GM21526 (cell line): Measurements from ENCODE around the gene NDUFA13.
A peak's percentile ranks its signal among the peaks of the same experiment; 100 is the strongest.

Experiments
- ATAC-seq: cut with Tn5 transposase; IDR thresholded peaks from one replicate; pipeline ENCODE4 v1.9.1; 2021; ENCODE audit warnings: moderate library complexity; ENCODE audit not compliant: unreplicated experiment, low FRiP score

NDUFA13 gene

GRCh38 chr19:19488875-19489690 is 26.9 kb upstream of the NDUFA13 start:
- peak; percentile 40 for ATAC-seq

- no peak for ATAC-seq
Measured at GRCh38 chr19:19489804-19490204, 26.2 kb upstream of the NDUFA13 start.

DNA sequence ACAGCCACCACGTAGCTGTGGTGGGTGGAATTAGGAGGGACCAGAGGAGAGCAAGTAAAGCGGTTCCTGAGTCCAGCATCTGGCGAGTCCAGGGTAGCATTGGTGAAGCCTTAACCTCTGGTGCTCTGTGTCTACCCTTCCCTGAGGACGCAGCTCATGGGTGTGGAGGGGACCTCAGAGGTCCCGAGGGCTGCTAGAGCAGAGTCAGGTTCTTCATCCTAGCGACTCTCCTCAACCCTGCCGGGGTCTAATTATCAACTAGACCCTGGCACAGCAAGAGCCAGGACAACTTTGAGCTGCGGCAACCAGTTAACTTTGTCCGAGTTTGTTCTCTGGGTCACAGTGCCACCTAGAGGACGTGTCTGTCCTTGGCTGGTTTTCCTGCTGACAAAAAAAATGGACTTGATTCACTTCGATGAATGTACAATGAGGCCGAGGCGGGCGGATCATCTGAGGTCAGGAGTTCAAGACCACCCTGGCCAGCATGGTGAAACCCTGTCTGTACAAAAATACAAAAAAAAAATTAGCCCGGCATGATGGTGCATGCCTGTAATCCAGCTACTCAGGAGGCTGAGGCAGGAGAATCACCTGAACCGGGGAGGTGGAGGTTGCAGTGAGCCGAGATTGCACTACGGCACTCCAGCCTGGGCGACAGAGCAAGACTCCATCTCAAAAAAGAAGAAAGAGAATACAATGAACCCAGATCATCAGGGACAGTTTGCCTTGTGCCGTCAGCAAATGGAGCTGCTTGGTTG is 25.6 kb upstream of the NDUFA13 start:
- ATAC-seq, result no peak

DNA sequence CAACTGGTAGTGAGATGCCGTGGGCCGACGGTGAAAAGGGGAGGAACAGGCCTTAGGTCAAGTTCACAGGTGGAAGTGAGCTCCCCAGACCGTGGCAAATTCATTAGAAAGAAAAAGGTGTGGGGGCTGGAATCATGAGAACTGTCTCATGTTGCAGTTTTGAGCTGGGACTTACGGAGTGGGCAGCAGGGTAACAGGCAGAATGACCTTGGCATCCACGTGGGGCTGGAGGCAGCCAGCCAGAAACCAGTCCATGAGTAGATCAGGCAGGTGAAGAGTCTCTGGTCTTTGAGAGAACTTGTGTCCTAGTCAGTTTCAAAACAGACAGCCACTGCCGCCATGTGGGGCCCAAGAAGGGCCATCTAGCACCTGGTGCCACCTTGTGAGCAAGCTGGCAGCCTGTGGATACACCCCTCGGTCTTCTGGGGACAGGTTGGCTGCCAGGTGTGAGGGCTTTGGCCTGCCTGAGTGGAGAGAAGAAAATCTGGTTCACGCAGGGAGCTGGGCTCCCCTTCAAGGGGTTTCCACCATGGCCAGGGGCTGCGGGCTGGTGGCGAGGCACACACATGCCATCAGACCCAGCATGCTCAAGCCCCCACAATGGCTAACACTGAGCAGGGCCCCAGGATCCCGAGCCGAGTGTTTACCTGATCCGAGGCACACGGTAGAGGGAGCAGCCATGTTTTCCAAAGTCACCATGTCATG is 24.6 kb upstream of the NDUFA13 start:
- ATAC-seq, result no peak

DNA sequence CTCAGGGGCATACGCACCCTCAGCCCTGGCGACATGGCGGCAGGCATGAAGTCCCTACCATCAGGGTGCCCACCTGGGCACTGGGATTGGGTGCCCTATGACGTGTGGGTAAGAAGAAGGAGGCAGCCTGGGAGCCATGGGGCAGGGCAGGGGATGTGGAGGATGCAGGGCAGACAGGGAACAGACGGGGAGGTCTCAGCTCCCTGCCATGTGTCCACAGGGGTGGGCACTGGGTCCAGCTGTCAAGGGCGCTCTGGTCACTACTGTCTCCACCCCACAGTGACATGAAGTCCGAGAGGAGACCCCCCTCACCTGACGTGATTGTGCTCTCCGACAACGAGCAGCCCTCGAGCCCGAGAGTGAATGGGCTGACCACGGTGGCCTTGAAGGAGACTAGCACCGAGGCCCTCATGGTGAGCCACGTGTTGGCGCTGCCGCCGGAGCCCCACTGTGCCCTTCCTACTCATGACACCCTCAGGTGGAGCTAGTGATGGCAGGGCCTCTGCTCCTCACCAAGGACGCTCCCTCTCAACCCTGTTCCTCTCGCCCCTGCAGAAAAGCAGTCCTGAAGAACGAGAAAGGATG is 23.9 kb upstream of the NDUFA13 start:
- ATAC-seq, result no peak

DNA sequence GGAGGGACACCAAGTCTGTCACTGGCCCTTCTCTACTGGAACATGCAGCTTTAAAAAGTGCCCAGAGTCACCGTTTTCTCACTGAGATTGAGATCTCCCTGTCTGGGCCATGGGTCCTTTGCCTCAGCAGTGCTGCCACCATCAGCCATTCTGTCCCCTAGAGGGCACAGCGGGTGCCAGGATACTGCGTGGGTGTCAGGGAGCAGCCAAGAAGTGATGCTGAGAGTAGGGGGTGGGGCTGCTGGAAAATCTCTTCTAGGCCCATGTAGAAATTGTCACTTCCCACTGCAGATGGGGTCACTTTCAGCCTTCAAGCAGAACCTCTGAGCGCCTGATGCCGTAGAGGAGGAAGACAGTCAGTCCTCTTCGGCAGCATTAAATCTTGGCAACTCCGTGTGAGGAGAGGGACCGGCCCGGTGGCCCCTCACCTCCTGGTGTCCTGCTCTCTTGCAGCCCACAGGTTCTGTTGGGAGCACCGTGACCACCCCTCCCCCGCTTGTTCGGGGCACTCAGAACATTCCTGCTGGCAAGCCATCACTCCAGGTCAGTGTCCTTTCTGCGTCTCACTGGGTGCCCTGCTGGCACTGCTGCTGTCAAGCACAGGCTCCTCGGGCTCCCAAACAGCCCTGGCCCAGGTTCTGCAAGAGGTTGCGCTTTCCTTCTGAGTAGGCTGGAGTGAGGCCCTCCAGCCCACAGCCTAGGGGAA is 22.0 kb upstream of the NDUFA13 start:
- no peak for ATAC-seq

DNA sequence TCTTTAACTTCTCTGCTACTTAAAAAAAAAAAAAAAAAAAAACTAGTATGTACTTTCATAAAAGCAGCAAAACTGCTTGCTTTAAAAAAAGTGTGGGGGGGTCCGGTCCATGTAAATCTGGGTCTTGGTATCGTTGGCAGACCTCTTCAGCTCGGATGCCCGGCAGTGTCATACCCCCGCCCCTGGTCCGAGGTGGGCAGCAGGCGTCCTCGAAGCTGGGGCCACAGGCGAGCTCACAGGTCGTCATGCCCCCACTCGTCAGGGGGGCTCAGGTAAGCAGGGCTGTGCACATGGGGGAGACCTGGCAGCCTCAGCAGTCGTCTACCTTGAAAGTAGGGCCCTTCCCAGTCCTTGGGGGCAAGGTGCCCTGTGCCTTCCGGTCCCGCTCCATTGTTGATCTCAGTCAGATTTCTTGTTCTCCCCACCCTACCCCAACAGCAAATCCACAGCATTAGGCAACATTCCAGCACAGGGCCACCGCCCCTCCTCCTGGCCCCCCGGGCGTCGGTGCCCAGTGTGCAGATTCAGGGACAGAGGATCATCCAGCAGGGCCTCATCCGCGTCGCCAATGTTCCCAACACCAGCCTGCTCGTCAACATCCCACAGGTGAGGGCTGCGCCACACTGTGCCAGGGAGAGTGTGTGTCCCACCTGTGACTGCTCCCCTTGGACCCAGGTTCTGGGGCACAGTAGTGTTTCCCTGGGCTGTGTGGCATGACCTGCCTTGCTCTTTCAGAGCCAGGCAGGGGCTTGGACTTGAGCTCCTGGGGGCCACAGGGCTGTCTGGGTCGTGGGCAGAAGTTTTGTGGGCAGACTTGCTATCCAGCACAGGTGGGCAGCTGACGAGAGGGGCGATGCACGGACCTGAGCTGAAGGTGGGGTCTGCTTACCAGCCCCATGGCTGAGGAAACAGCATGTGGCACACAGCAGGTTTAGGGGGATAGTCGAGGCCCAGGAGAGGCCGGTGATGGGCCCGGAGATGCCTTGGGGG is 20.1 kb upstream of the NDUFA13 start:
- ATAC-seq, result no peak

DNA sequence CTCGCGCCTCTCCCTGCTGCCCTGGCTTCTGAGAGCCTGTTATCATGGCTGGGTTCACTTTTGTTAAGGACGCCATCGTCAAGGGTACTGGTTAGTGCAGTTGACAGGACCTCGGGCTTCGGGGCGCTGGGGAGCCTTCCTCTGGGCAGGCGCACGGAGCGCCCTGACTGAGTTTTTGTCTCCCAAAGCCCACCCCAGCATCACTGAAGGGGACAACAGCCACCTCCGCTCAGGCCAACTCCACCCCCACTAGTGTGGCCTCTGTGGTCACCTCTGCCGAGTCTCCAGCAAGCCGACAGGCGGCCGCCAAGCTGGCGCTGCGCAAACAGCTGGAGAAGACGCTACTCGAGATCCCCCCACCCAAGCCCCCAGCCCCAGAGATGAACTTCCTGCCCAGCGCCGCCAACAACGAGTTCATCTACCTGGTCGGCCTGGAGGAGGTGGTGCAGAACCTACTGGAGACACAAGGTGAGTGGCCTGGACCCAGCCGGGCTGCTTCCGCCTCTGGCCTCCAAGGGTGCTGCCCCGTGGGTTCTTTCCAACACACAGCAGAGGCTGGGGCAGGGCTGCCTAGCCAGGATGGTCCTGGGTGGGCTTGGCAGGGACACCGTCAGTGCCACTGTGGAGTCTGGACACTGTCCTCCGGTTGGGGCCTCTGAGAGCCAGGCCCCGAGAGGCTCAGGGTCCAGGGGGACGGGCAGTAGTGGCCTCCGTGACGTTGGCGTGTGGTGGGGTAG is 17.6 kb upstream of the NDUFA13 start:
- no peak for ATAC-seq

GRCh38 chr19:19499272-19499995 is 16.6 kb upstream of the NDUFA13 start:
- ATAC-seq, result no peak

- no peak for ATAC-seq
Measured at GRCh38 chr19:19500975-19501644, 14.9 kb upstream of the NDUFA13 start.

DNA sequence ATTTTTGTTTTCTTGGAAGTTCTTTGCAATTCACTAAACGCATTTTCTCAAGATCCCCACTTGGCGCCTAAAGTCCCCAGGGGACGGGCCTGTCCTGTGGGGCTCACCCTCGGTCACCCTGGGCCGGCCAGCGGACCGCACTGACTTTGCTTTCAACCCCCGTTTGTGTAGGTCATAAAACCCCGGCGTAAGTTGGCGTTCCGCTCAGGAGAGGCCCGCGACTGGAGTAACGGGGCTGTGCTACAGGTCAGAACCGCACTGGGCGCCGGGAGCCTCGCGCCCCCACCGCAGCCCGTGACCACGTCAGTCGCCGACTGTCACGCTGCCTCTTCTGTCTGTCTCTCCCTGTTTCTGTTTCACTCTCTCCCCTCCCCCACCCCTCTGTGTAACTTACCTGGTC is 14.2 kb upstream of the NDUFA13 start:
- no peak for ATAC-seq

- no peak for ATAC-seq
Measured at GRCh38 chr19:19502281-19502680, 13.7 kb upstream of the NDUFA13 start.

- no peak for ATAC-seq
Measured at GRCh38 chr19:19502808-19503602, 13.0 kb upstream of the NDUFA13 start.

DNA sequence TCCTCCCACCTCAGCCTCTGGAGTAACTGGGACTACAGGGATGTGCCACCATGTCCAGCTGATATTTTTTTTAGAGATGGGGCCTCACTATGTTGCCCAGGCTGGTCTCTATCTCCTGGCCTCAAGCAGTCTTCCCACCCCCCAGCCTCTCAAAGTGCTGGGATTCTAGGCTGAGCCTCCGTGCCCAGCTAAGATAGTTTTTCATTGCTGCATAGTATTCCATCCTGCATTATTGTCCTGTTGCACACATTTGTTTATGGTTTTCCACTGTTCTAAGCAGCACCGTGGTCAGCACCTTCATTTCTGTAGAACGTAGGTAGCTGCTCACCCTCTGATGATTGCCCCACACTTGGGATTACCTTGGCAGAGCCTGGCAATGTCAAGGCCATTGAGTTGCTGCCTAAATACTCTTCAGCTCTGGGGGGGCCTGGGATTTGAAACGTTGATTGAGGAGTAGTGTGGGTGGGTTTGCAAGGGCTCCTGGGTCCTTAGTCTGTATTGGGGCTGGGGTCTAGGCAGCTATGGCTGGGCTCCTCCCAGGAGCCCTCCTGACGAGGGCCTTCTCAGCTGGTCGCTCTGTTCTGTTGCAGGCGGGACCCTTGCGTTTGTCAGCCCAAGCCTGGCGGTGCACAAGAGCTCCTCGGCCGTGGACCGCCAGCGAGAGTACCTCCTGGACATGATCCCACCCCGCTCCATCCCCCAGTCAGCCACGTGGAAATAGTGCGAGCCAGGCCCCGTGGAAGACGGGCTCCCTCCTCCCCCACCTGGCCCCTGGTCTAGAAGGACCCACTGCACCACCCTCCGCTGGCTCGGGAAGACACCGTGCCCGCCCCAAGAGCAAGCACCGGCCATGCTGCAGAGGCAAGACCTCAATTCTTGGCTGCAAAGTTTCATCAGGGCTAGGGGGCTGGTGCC is 11.0 kb upstream of the NDUFA13 start:
- no peak for ATAC-seq

GRCh38 chr19:19505669-19506326 is 10.2 kb upstream of the NDUFA13 start:
- no peak for ATAC-seq
